Measurements from ENCODE around the gene CDKL1.

CDKL1 gene

DNA sequence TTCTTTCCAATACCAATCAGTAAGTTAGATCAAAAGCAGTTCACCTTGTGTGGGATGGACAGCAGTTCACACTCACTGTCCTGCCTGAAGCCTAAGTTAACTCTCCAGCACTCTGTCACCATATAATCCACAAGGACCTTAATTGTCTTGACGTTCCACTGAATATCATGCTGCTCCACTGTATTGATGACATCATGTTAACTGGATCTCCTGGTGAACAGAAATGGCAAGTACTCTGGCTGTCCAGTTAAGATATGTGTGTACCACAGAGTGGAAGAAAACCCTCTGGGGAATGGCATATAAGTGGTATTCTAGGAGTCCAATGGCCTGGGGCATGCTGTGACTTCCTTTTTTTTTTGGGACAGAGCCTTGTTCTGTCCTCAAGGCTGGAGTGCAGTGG lies 16.2 kb downstream of the CDKL1 start:
- no peaks in the 10 kb centered on the region for H3K79me2 ChIP-seq (ENCODE audit: insufficient read depth, low read depth)
- H3K27me3 ChIP-seq (ENCODE audit: insufficient read depth, low read depth) = no peaks in the 10 kb centered on the region
- H3K9ac ChIP-seq = no peak overlapping the region
- H3K4me1 ChIP-seq (ENCODE audit: low read depth, poor library complexity, severe bottlenecking) = no peaks in the 10 kb centered on the region
- H4K20me1 ChIP-seq (ENCODE audit: insufficient read depth) = no peaks in the 10 kb centered on the region
- TF ChIP-seq, protein P1, sequence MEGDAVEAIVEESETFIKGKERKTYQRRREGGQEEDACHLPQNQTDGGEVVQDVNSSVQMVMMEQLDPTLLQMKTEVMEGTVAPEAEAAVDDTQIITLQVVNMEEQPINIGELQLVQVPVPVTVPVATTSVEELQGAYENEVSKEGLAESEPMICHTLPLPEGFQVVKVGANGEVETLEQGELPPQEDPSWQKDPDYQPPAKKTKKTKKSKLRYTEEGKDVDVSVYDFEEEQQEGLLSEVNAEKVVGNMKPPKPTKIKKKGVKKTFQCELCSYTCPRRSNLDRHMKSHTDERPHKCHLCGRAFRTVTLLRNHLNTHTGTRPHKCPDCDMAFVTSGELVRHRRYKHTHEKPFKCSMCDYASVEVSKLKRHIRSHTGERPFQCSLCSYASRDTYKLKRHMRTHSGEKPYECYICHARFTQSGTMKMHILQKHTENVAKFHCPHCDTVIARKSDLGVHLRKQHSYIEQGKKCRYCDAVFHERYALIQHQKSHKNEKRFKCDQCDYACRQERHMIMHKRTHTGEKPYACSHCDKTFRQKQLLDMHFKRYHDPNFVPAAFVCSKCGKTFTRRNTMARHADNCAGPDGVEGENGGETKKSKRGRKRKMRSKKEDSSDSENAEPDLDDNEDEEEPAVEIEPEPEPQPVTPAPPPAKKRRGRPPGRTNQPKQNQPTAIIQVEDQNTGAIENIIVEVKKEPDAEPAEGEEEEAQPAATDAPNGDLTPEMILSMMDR (conservative IDR thresholded peaks at IDR 0.05; ENCODE audit: low read depth, low read length) = no peak
- H2AFZ ChIP-seq (ENCODE audit: low read depth) = no peak overlapping the region
- H3K36me3 ChIP-seq (ENCODE audit: insufficient read depth) = no peaks in the 10 kb centered on the region
- H3K27ac ChIP-seq = no peak overlapping the region
- no peak overlapping the region for H3K4me3 ChIP-seq (IDR thresholded peaks at IDR 0.05; ENCODE audit: insufficient read depth, low read depth, low read length)
- H3K4me2 ChIP-seq = no peak overlapping the region

DNA sequence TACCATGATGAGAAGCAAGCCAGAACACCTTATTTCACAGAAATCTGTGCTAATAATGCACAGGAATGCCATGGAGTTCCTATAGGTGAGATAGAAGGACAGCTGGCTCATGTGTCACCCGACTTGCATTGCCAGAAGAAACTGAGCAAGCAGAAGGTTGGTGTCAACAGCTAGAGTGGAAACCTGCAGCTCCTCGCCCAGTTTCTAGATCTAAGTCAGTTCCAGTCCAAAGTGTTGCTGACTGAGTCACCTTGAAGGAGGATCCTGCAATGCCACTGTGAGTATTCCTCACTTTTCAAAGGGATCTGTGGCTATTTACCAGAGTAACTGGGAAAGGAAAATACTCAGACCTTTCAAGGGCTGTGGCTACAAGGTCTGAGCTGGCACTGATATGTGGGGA lies 17.1 kb downstream of the CDKL1 start:
- no peak overlapping the region for H3K9ac ChIP-seq
- no peaks in the 10 kb centered on the region for H4K20me1 ChIP-seq (ENCODE audit: insufficient read depth)
- TF ChIP-seq, protein P1 (conservative IDR thresholded peaks at IDR 0.05; ENCODE audit: low read depth, low read length) = no peak
- no peak overlapping the region for H2AFZ ChIP-seq (ENCODE audit: low read depth)
- H3K27me3 ChIP-seq (ENCODE audit: insufficient read depth, low read depth) = no peaks in the 10 kb centered on the region
- H3K4me1 ChIP-seq (ENCODE audit: low read depth, poor library complexity, severe bottlenecking) = no peaks in the 10 kb centered on the region
- H3K4me3 ChIP-seq (IDR thresholded peaks at IDR 0.05; ENCODE audit: insufficient read depth, low read depth, low read length) = no peak overlapping the region
- no peak overlapping the region for H3K27ac ChIP-seq
- no peaks in the 10 kb centered on the region for H3K79me2 ChIP-seq (ENCODE audit: insufficient read depth, low read depth)
- H3K4me2 ChIP-seq = no peak overlapping the region
- H3K36me3 ChIP-seq (ENCODE audit: insufficient read depth) = no peaks in the 10 kb centered on the region

DNA sequence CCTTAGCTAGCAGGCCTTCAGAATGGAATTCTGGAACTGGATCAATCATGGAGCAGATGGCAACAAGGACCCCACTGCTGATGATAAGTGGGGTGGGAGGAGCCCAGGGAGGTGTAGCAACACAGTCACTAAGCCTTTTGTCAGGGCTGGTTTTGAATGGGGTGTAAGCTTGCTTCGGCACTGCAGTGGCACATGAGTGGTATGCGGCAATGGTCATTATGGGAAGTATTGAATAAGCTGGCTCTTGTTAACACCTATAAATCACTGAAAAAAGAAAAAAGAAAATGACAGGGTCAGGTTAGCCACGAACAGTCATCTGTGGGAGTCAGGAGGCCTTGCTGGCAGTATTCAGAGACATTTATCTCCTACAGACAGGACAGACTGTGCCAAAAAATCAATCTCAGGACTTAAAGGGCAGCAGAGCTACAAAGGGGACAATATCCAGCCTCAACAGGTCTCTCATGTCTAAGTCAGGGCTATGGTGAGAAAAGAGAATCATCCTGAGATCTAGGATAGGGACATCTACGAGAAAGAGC lies 19.1 kb downstream of the CDKL1 start:
- H4K20me1 ChIP-seq (ENCODE audit: insufficient read depth) = no peaks in the 10 kb centered on the region
- TF ChIP-seq, protein P1 (conservative IDR thresholded peaks at IDR 0.05; ENCODE audit: low read depth, low read length) = no peak
- H3K4me2 ChIP-seq = no peak overlapping the region
- no peaks in the 10 kb centered on the region for H3K27me3 ChIP-seq (ENCODE audit: insufficient read depth, low read depth)
- H3K4me1 ChIP-seq (ENCODE audit: low read depth, poor library complexity, severe bottlenecking) = no peaks in the 10 kb centered on the region
- H3K27ac ChIP-seq = no peak overlapping the region
- H3K4me3 ChIP-seq (IDR thresholded peaks at IDR 0.05; ENCODE audit: insufficient read depth, low read depth, low read length) = no peak overlapping the region
- no peak overlapping the region for H3K9ac ChIP-seq
- no peaks in the 10 kb centered on the region for H3K36me3 ChIP-seq (ENCODE audit: insufficient read depth)
- H3K79me2 ChIP-seq (ENCODE audit: insufficient read depth, low read depth) = no peaks in the 10 kb centered on the region
- no peak overlapping the region for H2AFZ ChIP-seq (ENCODE audit: low read depth)

DNA sequence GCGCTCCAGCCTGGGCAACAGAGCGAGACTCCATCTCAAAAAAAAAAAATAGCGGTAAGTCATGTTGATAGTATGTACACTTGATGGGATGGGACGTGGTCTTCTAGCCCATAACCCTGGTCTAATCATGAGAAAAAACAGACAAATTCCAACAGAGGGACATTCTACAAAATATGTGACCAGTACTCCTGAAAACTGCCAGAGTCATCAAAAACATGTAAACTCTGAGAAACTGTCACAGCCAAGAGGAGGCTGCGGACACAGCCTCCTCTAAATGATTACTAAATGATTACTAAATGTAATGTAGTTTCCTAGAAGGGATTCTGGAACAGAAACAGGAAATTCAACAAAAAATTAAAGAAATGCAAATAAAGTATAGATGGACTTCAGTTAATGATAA lies 20.9 kb downstream of the CDKL1 start:
- H2AFZ ChIP-seq (ENCODE audit: low read depth) = no peak overlapping the region
- no peak overlapping the region for H3K4me3 ChIP-seq (IDR thresholded peaks at IDR 0.05; ENCODE audit: insufficient read depth, low read depth, low read length)
- H3K9ac ChIP-seq = no peak overlapping the region
- H4K20me1 ChIP-seq (ENCODE audit: insufficient read depth) = no peaks in the 10 kb centered on the region
- no peaks in the 10 kb centered on the region for H3K27me3 ChIP-seq (ENCODE audit: insufficient read depth, low read depth)
- no peaks in the 10 kb centered on the region for H3K79me2 ChIP-seq (ENCODE audit: insufficient read depth, low read depth)
- H3K4me2 ChIP-seq = no peak overlapping the region
- H3K36me3 ChIP-seq (ENCODE audit: insufficient read depth) = no peaks in the 10 kb centered on the region
- H3K4me1 ChIP-seq (ENCODE audit: low read depth, poor library complexity, severe bottlenecking) = no peaks in the 10 kb centered on the region
- no peak overlapping the region for H3K27ac ChIP-seq
- TF ChIP-seq, protein P1 (conservative IDR thresholded peaks at IDR 0.05; ENCODE audit: low read depth, low read length) = no peak

All from KMS-11 (cell line).